OCI-LY3 (cell line): ENCODE data around the gene CARD8.

ENCODE experiments used
- EZH2phosphoT487 ChIP-seq: fragments of 200-600 bp; shearing (Covaris generic); IDR thresholded peaks from 2 replicates; pipeline ENCODE4 v1.6.1; 2018; ENCODE audit warnings: antibody characterized with exemption, mixed run types, low read depth
- TF ChIP-seq, protein P1 (sequence below): fragments of 200-600, 300-600 bp; sonication (generic); IDR thresholded peaks from 2 replicates; pipeline ENCODE4 v1.5.1; 2014; ENCODE audit warnings: antibody characterized with exemption, low read length, low read depth

DNA sequence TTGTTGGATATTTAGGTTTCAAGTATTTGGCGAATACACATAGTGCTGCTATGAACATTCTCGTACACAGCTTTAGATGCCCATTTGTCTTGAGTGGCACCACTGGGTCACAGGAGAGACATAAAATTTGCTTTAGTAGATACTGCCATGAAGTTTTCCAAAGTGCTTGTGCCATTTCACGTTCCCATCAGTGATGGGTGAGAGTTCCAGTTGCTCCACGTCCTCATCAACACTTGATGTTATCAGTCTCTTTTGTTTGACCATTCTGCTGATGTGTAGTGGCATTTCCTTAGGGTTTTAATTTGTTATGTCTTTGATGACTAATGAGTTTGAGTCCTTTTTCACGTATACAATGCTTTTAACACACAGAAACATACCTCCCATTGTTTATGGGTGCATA, 74.2 kb downstream of the CARD8 start:
- TF ChIP-seq, protein P1, sequence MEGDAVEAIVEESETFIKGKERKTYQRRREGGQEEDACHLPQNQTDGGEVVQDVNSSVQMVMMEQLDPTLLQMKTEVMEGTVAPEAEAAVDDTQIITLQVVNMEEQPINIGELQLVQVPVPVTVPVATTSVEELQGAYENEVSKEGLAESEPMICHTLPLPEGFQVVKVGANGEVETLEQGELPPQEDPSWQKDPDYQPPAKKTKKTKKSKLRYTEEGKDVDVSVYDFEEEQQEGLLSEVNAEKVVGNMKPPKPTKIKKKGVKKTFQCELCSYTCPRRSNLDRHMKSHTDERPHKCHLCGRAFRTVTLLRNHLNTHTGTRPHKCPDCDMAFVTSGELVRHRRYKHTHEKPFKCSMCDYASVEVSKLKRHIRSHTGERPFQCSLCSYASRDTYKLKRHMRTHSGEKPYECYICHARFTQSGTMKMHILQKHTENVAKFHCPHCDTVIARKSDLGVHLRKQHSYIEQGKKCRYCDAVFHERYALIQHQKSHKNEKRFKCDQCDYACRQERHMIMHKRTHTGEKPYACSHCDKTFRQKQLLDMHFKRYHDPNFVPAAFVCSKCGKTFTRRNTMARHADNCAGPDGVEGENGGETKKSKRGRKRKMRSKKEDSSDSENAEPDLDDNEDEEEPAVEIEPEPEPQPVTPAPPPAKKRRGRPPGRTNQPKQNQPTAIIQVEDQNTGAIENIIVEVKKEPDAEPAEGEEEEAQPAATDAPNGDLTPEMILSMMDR, result no peak
- no peak for TF ChIP-seq EZH2phosphoT487
